Renal cortical epithelial cell (primary cell): ENCODE measurements around the gene HOXA11. TPM values are rescaled to one million over a fixed set of nuclear protein-coding genes. Genes with fewer than 3 reads are reported as not detected.

Experiments used
- DNase-seq: peaks from one replicate; pipeline ENCODE4 v3.0.0-alpha.2; 2011; ENCODE audit warnings: low read depth
- total RNA-seq: library from RNA; depleted of rRNA; stranded (reverse); fragments of >200 nt; gene quantifications from 2 replicates; pipeline ENCODE4 v1.2.3, GENCODE V29; 2014

Gene HOXA11
- 1.7 and 5.4 TPM in 2 replicates for total RNA-seq

GRCh38 chr7:27185013-27185853 is at the start of gene HOXA11:
HOXA11 (minus strand) TSS chr7:27185232; CDS start chr7:27185144, 88 bp downstream.
- DNase-seq = peak; percentile 96

- no peak for DNase-seq
Measured at GRCh38 chr7:27229448-27229847, 44.4 kb upstream of the HOXA11 start.

GRCh38 chr7:27224983-27225934 is 40.2 kb upstream of the HOXA11 start:
- no peak for DNase-seq

DNA sequence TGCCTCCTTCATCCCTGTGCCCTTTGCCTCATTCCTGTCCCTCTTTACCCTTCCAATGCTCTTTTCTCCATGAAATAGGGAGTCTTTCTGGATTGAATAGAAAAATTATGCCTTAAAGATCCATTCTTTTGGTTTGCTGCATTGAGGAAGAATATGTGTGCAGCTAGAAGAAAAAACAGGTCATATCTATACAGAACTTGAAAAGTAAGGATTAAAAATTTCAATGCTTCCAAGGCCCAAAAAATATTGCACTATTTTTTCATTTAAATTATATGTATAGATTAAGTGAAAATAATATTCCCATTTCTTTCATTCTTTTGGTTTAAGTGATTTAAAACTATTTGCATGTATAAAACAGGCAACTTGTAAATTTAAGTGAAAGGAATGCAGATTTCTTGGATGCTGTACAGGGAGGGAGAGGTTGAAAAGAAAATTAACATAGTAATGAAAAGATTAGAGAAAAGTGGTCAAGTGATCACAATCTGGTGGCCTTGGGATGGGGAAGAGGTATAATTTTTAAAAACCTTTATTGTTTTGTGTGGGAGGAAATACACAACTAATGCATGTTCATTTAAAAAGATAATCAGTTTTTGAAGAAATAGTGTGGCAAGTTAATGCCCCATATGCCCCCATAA is 39.0 kb upstream of the HOXA11 start:
- DNase-seq = no peak

DNA sequence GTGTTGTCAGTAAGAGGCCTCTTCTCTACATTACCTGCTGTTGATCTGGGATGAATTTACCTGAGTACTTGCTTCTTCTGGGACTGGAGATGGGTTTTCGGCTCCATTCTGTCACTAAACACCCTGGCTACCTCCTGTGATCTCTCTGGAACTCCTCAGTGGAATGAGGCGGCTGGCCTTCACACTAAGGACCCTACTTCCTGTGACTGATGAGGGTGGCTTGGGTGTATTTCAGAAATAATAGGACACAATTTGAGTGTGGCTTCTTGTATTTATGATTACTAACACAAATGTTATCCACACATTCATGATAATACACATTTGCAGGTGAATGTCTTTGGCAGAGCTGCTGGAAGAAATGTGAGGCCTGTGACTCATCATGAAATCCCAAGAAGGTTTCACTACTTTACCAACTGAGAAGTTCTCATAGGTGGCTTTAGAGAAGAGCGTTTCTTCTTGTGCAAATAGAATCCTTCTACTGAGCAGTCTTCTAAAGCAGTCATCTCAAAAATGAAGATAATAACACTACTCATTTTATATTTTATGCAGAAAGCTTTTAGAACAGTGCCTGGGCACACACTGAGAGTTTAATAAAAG is 36.3 kb upstream of the HOXA11 start:
- no peak for DNase-seq

DNA sequence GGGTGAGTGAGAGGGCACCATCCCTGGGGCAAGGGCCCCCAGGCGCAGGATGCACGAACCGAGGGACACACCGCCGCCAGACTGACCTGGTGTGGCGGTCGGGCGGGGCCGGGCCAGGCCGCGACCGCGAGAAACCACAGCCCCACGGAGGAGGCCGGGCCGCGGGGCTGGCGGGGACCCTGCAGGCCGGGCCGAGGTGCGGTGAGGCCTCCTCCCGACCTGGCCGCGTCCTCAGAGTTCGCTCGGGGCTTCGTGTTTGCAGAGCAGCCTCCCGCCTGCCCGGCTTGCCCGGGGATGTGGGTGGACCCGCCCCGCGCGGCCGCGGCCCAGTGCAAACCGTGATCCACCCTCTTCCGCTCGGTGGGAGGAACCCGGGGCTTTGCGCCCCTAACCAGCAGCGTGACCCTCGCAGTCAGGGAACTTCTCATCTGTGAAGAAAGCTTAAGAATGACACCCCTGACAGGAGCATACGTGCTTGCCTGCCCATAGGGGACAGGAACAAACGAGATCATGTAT is 35.5 kb upstream of the HOXA11 start:
- DNase-seq = no peak

GRCh38 chr7:27219821-27220220 is 34.8 kb upstream of the HOXA11 start:
- no peak for DNase-seq

- DNase-seq = no peak
Measured at GRCh38 chr7:27217951-27218350, 32.9 kb upstream of the HOXA11 start.

DNA sequence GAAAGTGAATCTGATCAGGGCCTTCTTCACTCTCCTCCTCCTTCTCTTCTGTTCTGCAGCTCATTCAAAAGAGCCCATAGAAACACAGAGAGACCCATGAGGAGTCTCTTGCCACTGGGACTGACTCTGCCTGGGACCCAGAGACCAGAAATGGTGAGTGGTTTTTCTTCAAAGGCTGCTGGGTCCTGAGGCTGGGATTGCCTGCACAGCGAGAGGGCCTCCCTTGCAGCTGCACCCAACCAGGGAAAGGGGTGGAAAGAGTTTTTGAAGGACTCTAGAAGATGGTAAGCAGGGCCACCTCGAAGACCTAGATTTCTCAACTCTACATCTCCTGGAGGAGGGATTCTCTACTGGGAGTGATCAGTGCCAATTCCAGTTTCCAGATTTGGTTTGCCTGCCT is 30.3 kb upstream of the HOXA11 start:
- no peak for DNase-seq

DNA sequence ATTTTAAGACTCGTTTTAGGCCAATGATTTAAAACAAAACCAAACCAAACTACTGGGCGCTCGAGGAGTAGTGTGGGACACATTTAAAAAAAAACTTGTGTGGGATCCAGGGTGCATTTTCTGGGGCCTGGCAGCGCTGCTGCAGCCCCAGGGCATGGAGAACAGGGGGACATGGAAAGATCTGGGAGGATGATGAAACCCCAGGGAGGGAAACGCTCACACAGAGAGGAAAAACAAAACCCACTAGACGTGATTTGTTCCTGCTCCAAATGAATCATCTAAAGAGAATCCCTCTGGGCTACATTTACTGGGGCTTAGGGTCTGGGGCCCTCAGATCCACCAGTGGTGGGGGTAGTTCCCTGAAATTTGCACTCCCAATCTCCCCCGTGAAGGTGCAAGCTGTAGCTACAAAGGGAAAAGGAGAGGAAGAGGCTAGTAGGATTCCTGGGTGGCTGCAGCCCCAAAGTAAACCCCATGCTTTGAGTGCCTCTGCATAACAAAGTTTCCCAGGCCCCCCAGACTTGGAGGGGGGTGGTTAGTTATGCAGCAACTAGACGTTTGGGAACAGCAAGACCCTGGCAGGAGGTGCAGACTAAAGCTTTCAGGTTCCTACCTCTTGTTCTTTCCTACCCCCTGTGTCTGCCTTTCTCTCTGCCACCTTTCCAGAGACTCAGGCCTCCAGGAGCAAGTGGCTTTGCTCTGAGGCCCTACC is 29.4 kb upstream of the HOXA11 start:
- no peak for DNase-seq

DNA sequence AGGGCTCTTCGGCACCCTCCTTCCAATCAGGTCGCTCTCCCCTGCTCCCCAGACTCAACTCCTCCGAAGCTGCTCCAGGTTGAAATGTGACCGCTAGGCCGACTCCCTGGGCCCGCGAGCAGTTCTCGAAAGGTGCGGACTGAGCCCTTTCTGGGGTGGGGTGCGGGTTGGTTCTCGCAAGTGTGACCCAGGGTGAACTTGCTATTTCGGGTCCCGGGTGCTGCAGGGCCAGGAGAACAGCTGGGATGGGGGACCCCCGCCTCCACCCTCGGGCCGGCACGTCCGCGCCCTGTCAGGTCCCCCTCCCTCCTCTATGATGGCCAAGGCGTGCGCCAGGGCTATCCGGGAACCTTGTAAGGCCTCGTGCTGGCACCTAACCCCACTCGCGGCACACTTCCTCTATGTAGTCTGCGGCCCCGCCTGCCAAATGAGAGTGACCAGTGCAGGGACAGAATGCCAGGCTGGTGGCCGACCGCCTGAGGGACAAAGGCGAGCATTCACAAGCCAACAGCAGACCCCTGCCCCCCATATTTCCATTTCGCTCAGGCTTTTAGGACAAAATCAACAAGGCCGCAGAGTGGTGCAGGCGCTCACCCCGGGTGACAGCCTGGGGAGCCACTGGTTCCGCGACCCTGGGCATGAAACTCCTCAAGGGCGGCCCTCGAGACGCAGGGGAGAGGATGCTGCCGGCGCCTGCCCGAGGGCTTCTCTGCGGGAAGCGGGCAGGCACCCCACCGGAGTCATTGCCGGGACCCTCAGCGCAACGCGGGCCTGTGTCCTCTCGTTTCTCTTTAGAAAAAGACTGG is 28.6 kb upstream of the HOXA11 start:
- no peak for DNase-seq

GRCh38 chr7:27212497-27213432 is 27.7 kb upstream of the HOXA11 start:
- DNase-seq = no peak

DNA sequence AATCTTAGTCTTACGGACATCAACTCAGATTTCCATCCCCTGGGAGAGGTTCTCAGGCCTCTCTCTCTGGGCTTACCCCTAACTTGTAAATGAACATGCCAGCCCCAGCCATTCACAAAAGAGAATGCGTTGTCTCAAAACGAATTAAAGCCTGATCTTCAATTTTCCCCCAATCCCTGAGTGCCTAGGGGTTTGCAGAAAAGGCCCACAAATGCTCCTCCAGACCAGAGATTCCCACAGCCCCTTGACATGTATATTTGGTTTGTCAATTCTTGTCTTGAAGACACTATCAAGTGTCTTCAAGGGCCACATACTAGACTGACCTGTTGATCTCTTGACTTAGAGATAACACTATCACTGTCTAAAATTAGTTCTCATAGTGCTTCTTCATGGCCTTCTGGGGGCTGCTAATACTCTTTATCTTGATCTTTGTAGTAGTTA is 26.8 kb upstream of the HOXA11 start:
- DNase-seq = no peak

- DNase-seq = no peak
Measured at GRCh38 chr7:27211084-27211446, 26.0 kb upstream of the HOXA11 start.

DNA sequence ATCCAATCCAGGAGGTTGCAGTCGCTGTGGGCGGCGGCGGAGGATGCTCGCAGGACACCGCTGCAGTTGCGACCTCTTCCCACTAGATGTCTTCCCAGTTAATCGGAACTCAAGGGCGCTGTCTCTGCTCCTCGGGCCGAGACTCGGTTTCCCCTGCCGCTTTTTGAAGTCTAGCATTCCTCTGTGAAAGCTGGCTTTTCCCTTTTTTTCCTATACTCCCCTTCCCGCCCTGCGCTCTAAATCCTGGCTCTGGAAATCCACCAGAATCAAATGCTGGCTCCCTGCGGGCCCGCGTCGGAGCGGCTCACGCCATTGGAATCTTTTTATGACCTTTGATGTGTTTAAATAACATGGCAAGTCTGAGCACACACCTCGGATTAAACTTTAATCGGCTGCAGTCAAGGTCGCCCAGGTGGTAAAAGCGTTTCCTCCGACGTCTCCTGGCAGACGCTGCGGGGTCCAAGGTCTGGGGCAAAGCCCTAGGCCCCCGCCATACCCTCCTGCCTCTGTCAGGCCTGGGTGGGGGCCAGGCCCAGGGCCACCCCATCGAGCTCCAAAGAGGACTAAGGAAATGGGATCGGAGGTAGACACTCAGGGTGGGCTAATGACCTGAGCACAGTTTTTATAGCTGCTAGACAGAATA is 25.5 kb upstream of the HOXA11 start:
- no peak for DNase-seq

DNA sequence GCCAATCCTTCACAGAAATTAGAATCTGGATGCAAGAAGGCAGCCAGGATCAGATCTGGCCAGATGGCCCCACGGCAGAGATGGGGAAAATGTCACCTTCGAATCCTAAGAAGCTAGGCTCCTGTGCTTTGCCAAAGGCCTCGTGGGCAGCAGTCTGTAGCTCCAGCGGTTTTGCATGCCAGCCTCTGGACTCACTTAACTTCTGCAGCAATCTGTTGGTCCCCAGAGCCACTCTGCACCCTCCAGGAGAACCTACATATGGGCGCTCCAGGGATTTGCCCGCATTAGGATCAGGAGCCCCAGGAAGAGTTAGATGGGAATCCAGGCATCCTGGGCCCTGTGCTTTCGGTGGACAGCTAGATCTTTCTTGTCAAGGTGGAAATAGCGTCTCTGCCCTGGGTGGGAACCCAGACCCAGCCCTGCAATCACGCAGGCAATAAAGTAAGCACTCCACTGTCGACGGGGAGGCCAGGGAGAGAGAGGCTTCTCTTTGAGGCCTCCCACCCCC is 25.0 kb upstream of the HOXA11 start:
- no peak for DNase-seq

GRCh38 chr7:27208998-27209397 is 24.0 kb upstream of the HOXA11 start:
- DNase-seq = no peak

DNA sequence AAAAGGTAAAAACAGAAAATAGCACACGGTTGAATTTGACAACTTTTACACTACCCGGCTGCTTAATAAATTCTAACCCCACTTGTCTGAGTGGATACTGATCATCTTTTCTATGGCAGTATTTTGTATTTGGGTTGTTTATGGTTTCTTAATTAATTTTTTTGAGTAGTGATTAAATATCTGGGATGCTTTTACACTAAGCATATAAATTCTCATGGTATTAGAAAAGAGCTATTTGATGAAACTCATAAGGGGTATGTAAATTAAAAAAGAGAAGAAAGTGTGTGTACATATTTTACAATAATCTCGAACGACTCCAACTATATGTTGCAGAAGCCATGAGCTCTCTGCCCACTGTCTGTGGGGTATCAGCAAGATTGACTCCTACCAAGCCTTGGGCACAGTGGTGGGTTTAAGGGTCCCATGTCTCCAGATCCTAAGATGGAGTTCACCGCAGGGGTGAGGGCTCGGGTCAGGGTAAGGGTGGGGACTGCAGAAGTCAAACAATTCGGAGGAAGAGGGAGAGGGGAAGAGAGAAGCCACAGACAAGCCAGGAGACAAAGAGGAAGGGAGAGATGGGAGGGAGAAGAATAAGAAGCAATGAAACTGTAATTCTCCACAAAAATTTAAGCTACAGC is 22.4 kb upstream of the HOXA11 start:
- DNase-seq = no peak
